ENCODE data around the gene RPE.

Gene RPE

DNA sequence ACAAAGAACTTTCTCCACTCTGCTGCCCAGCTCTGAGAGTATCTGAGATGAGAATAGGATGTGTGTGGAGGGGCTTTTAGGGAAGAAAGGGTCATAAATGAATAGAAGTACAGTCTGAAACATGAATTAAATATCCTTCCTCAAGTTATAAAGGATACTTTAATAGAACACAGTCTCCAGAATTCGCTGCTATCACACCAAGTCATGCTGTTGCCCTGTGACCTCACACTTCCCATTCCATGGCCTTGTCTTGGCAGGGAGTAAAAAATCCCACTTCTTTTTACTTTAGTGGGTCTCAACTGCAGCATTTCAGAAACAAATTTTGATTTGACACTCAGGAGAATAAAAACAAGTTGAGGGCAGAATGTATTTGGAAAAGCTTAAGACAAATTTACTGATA is 3.8 kb upstream of the RPE start:
- no peak for TF ChIP-seq Cebpa-rat (IDR thresholded peaks at IDR 0.05)
- no peak overlapping the region for H3K4me3 ChIP-seq
- H3K4me1 ChIP-seq: peaks cover 11% of the 10 kb centered on the region

DNA sequence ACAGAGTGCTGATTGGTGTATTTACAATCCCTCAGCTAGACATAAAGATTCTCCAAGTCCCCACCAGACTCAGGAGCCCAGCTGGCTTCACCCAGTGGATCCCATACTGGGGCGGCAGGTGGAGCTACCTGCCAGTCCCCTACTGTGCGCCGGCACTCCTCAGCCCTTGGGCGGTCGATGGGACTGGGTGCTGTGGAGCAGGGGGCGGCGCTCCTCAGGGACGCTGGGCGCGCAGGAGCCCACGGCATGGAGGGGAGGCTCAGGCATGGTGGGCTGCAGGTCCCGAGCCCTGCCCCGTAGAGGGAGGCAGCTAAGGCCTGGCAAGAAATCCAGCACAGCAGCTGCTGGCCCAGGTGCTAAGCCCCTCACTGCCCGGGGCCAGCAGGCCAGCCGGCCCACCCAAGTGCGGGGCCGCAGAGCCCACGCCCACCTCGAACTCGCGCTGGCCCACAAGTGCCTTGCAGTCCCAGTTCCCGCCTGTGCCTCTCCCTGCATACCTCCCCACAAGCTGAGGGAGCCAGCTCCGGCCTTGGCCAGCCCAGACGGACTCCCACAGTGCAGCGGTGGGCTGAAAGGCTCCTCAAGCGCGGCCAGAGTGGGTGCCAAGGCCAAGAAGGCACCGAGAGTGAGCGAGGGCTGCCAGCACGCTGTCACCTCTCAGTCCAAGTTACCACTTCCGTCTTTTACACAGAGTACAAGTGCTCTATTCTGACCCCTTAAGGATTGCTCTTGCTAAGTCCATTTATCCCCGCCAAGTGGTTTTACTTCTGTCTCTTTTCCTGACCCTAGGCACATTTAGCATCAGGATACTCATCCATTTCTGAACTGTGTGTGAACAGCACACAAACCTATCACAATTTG is 1.7 kb upstream of the RPE start:
- Histone ChIP-seq H4K20me1 (peaks cover 31% of the 10 kb centered on the region), H3K27ac (no peak overlapping the region), H3K4me1 (peaks cover 32% of the 10 kb centered on the region), H3K4me3 (no peak overlapping the region), H3K4me2 (no peak overlapping the region), H3K27me3 (no peaks in the 10 kb centered on the region), H3K9ac (no peak overlapping the region), H3K9me3 (peaks cover 6% of the 10 kb centered on the region), H3K36me3 (peaks cover 9% of the 10 kb centered on the region)
- no peak for TF ChIP-seq Cebpa-rat (IDR thresholded peaks at IDR 0.05)

More for the DNA sequence above, 3.8 kb upstream of the RPE start:
- H3K9me3 ChIP-seq: peaks cover 6% of the 10 kb centered on the region
- H3K4me2 ChIP-seq: no peak overlapping the region
- H3K27me3 ChIP-seq: no peaks in the 10 kb centered on the region
- H3K27ac ChIP-seq: no peak overlapping the region
- peaks cover 10% of the 10 kb centered on the region for H4K20me1 ChIP-seq
- no peak overlapping the region for H3K9ac ChIP-seq
- H3K36me3 ChIP-seq: no peaks in the 10 kb centered on the region

DNA sequence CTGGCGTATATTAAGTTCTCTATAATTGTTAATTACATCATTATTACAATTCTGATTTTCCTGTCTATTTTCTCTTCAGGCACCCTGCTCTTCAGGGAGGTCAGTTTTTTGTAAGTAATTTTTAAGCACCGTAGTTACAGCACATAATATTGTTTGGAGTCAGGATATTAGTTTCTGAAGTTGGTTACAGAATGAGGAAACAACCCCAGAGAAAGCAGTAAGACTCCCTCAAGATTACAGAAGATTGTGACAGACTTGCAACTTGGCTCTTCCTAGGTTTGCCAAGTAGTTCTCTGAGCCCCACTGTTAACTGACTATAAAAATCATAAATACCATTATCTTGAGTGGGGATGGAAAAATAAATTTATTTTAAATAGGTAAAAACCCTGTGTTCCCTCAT is 921 bp downstream of the RPE start:
- Histone ChIP-seq H3K4me2 (peak overlapping the region; percentile 90), H3K27me3 (no peaks in the 10 kb centered on the region), H3K36me3 (peaks cover 31% of the 10 kb centered on the region), H3K27ac (peak overlapping the region; percentile 85), H3K9me3 (peaks cover 6% of the 10 kb centered on the region), H3K4me3 (peak overlapping the region; percentile 96), H4K20me1 (peaks cover 58% of the 10 kb centered on the region), H3K9ac (peak overlapping the region; percentile 90), H3K4me1 (peaks cover 34% of the 10 kb centered on the region)
- no peak for TF ChIP-seq Cebpa-rat (IDR thresholded peaks at IDR 0.05)

DNA sequence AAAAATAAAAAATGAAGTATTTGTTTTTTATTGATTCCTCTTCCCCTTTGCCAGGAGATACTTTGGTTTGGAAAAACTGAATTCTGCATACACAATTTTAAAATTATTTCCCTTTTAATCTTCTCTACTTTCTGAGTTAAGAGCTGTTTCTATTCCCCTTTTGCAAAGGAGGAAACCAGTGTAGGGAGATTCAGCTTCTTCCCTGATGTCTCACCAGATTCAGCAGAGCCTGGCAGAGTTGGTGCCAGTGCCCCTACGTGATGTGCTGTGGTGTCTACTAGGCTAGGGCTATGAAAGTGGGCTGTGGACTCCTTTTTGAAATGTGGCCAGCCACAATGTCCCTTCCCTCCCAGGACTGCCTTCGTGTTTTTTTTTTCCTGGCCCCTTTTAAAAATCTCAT is 2.4 kb downstream of the RPE start:
- Histone ChIP-seq H3K4me2 (peak overlapping the region; percentile 90), H3K27me3 (no peaks in the 10 kb centered on the region), H3K27ac (no peak overlapping the region), H3K9ac (no peak overlapping the region), H3K4me3 (no peak overlapping the region), H4K20me1 (peaks cover 73% of the 10 kb centered on the region), H3K9me3 (peaks cover 6% of the 10 kb centered on the region), H3K36me3 (peaks cover 46% of the 10 kb centered on the region), H3K4me1 (peaks cover 34% of the 10 kb centered on the region)
- TF ChIP-seq Cebpa-rat (IDR thresholded peaks at IDR 0.05): no peak

- H3K4me2 ChIP-seq: no peak overlapping the region
- no peak overlapping the region for H3K9ac ChIP-seq
- peaks cover 100% of the 10 kb centered on the region for H4K20me1 ChIP-seq
- peaks cover 27% of the 10 kb centered on the region for H3K4me1 ChIP-seq
- peaks cover 76% of the 10 kb centered on the region for H3K36me3 ChIP-seq
- H3K4me3 ChIP-seq: no peak overlapping the region
- TF ChIP-seq Cebpa-rat (IDR thresholded peaks at IDR 0.05): no peak
- peaks cover 5% of the 10 kb centered on the region; the same call in 1 of the 2 replicates for H3K9me3 ChIP-seq
- H3K27ac ChIP-seq: no peak overlapping the region
- H3K27me3 ChIP-seq: no peaks in the 10 kb centered on the region
These were observed 5.5 kb downstream of the RPE start for GRCh38 chr2:210007895-210008294.

GRCh38 chr2:210009126-210009525 is 6.7 kb downstream of the RPE start:
- no peak for TF ChIP-seq Cebpa-rat (IDR thresholded peaks at IDR 0.05)
- H3K4me2 ChIP-seq: no peak overlapping the region
- no peak overlapping the region for H3K4me3 ChIP-seq
- H3K27me3 ChIP-seq: no peaks in the 10 kb centered on the region
- H3K9me3 ChIP-seq: peaks cover 5% of the 10 kb centered on the region; the same call in 1 of the 2 replicates
- H3K27ac ChIP-seq: no peak overlapping the region
- no peak overlapping the region for H3K9ac ChIP-seq
- peaks cover 100% of the 10 kb centered on the region for H4K20me1 ChIP-seq
- H3K4me1 ChIP-seq: peaks cover 18% of the 10 kb centered on the region
- H3K36me3 ChIP-seq: peaks cover 89% of the 10 kb centered on the region

DNA sequence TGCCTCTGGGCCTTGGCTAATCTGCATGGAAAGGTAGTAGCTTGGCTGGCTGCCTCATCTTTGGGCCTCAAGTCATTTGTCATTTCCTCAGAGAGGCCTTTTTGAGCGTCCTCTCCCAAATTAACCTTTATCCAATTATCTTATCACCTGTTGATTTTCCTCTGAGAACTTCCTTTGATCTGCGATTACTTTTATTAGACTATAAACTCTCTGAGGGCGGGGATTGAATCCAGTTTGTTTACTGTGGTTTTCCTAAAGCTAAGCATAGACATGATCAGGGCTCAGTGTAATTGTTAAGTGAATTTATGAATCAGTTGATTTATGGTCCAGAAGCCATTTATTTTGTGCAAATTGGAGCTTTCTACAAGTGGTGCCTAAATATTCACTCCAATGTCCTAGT is 7.5 kb downstream of the RPE start:
- no peak overlapping the region for H3K27ac ChIP-seq
- TF ChIP-seq Cebpa-rat (IDR thresholded peaks at IDR 0.05): no peak
- no peaks in the 10 kb centered on the region for H3K27me3 ChIP-seq
- H3K9me3 ChIP-seq: peaks cover 5% of the 10 kb centered on the region; the same call in 1 of the 2 replicates
- H3K4me1 ChIP-seq: peaks cover 10% of the 10 kb centered on the region
- no peak overlapping the region for H3K9ac ChIP-seq
- peaks cover 96% of the 10 kb centered on the region for H3K36me3 ChIP-seq
- peaks cover 100% of the 10 kb centered on the region for H4K20me1 ChIP-seq
- no peak overlapping the region for H3K4me2 ChIP-seq
- no peak overlapping the region for H3K4me3 ChIP-seq

DNA sequence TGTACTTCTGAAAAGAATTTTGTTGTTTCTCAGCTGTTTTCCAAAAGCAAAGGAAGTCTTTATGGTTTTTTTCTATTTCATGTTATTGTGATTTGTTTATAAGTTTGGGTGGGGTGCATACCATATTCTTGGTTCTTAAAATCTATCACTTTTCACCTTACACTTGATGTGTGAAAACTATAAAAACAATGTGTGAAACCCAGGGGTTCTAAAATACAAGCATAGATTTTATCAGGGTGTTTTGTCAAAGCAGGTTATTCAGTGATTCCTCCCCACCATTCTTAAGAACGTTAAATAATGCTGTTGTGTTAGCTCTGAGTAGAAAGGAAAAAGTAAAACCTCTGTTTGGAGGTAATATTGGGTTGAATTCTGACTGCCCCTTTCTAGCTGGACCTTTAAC is 17.7 kb downstream of the RPE start:
- TF ChIP-seq Cebpa-rat (IDR thresholded peaks at IDR 0.05): no peak
- Histone ChIP-seq H3K27me3 (no peaks in the 10 kb centered on the region), H3K9me3 (no peaks in the 10 kb centered on the region), H3K4me3 (no peak overlapping the region), H3K9ac (no peak overlapping the region), H3K4me1 (peaks cover 4% of the 10 kb centered on the region; the same call in 1 of the 2 replicates), H3K4me2 (no peak overlapping the region), H3K27ac (no peak overlapping the region), H4K20me1 (peaks cover 26% of the 10 kb centered on the region), H3K36me3 (peaks cover 95% of the 10 kb centered on the region)

DNA sequence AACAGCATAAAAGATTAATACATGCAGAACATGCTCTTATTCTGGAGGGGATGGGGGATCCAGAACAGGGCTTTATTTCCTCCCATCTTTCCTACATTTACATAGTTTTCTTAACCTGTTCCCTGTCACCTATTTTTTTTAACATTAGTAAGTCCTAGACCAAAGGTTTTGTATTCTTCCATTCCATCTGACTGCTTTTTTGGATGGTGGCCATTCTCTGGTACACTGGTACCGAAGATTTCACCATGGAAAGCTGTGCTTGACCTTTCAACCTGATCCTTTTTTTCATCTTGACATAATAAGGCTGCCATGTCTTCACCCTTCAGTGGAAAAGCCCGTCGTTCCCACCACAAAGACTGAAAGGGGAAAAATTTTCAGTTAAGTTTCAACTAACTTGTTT is 20.4 kb downstream of the RPE start:
- Histone ChIP-seq H3K27me3 (no peaks in the 10 kb centered on the region), H3K9me3 (no peaks in the 10 kb centered on the region), H4K20me1 (0 out of 2 replicates have a peak, but pooled peaks cover 7% of the 10 kb centered on the region), H3K36me3 (peaks cover 92% of the 10 kb centered on the region), H3K4me1 (peaks cover 4% of the 10 kb centered on the region; the same call in 1 of the 2 replicates), H3K4me3 (no peak overlapping the region), H3K9ac (no peak overlapping the region), H3K27ac (no peak overlapping the region), H3K4me2 (no peak overlapping the region)
- TF ChIP-seq Cebpa-rat (IDR thresholded peaks at IDR 0.05): no peak

DNA sequence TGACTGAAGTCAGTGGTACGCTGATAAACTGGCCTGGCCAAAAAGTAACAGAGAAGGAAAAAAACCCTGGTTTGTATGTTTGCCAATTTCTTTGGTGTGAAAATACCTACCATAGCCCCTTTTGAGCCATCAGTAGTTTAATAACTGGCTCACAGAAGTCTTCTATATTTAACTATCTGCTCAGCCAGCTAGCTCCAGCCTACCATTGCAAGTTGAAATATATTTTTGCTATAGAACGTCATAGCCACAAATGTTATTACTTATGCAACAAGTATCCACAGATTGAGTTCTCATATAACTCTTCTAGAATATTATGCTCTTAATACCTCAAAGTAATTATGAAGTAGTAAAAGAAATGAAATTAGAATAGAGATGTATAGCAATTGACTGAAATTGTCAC is 25.2 kb downstream of the RPE start:
- no peak overlapping the region for H3K9ac ChIP-seq
- H3K9me3 ChIP-seq: no peaks in the 10 kb centered on the region
- H3K4me3 ChIP-seq: no peak overlapping the region
- H4K20me1 ChIP-seq: no peaks in the 10 kb centered on the region
- H3K4me1 ChIP-seq: no peaks in the 10 kb centered on the region
- no peak overlapping the region for H3K27ac ChIP-seq
- H3K4me2 ChIP-seq: no peak overlapping the region
- TF ChIP-seq Cebpa-rat (IDR thresholded peaks at IDR 0.05): no peak
- H3K27me3 ChIP-seq: no peaks in the 10 kb centered on the region
- H3K36me3 ChIP-seq: peaks cover 54% of the 10 kb centered on the region

Data from BLaER1 (cell line).